GM19467 (cell line): ENCODE results near the gene TMBIM6.
"Not testable (repeated sequence)": the region's sequence is repeated elsewhere in the genome, so short reads cannot be mapped to it uniquely, and the experiment has no call there.

ENCODE experiments used
- ATAC-seq: cut with Tn5 transposase; IDR thresholded peaks from one replicate; pipeline ENCODE4 v1.9.1; 2021; ENCODE audit warnings: mild to moderate bottlenecking, moderate library complexity; ENCODE audit not compliant: unreplicated experiment

Gene TMBIM6

DNA sequence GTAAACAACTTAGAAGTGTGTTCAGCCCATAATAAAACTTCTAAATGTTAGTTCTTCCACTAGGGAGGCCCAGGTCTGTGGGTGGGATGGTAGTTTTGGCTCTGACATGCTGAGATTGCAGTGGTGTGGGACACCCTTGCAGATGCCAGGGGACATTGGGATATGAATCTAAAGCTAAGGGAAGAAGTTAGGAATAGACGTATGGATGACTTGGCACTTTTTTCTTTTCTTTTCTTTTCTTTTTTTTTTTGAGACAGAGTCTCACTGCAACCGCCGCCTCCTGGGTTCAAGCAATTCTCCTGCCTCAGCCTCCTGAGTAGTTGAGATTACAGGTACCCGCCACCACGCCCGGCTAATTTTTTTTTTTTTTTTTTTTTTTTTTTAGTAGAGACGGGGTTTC is 31.7 kb downstream of the TMBIM6 start:
- not testable (repeated sequence) for ATAC-seq

DNA sequence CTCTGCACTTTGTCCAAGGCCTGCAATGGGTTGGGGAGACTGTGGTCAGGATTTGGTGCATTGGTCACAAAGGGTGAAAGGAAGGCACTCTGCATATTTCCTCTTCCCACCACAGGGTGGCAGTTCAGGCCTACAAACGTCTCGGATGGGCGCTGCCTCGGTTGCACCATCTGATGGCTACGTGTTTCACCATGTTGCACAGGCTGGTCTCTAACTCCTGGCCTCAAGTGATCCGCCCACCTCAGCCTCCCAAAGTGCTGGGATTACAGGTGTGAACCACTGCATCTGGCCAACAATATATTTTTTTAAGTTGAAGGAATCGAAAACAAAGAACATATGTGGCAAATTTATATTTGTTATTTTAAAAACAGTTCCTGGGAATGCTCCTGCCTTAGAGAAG is 35.1 kb downstream of the TMBIM6 start:
- no peak for ATAC-seq

DNA sequence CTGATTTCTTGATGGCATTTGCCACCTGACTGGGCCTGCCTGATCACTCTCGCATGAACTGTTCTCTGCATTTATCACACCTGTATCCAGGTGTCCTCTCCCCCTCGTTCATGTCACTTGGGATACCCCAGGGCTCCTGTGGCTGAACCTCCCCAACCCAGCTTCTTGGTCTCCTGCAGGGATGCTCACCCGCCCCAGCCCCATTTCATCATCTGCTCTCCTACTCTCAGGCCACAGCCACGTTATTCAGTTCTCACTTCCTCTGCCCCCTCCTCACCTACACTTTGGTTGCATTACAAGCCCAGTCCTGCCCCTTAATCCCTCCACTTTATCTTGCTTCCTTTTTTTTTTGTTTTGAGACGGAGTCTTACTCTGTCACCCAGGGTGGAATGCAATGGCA is 35.5 kb downstream of the TMBIM6 start:
- no peak for ATAC-seq

DNA sequence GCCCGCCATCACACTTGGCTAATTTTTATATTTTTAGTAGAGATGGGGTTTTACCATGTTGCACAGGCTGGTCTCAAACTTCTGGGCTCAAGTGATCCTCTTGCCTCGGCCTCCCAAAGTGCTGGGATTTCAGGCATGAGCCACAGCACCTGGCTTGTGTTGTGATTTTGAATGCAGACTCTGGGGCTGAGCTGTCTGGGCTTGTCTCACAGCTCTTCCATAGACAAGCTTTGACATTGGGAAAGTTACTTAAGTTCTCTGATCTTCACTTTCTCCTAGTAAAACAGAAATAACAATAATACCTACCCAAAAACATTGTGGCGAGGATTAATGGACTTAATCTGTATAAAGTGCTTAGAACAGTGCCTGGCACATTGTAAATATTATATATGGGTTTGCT is 36.0 kb downstream of the TMBIM6 start:
- ATAC-seq, result no peak

DNA sequence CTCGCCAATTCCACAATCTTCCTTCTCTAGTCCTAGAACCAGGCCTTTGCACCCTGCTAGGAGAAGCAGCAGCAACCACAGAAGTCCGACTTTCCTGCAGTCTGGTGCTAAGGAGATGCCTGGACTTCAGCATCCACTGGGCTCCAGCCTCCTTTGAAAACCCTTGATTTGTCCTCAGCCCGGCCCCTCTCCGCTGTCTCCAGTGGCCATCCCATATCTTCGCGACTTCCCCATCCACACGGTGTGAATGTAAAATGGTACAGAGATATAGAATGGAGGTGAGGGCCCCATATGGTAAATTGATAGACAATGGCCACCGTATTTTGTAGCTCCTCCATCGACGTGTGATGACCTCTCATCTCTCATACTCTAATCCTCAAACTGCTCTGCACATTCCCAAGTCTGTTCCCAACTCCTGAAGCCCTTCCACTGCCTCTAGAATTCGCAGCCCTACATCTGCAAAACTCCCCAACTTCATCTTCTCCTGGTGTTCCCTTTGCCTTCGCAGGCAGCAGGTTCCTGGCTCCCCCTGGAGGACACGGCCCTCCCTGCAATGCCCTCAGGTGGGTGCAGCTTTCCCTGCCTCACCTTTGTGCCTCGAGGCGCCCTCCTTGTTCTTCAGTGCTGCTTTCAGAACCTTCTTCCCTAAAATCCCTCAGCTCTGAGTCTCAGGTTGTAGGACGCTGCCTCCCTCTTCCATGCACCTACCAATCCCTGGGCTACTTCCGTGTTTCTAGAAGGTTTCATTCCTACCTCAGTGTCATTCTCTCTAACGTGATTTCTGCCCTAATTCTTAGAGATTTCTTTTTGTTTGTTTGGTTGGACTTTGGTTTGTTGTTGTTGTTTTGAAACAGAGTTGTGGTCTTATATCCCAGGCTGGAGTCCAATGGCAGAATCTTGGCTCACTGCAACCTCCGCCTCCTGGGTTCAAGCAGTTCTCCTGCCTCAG is 36.7 kb downstream of the TMBIM6 start:
- ATAC-seq, result no peak

- ATAC-seq, result no peak
Observed at GRCh38 chr12:49779581-49779980, 38.2 kb downstream of the TMBIM6 start.

GRCh38 chr12:49780914-49781313 is 39.6 kb downstream of the TMBIM6 start:
- ATAC-seq, result not testable (repeated sequence)

- ATAC-seq, result no peak
Observed at GRCh38 chr12:49783917-49784676, 42.7 kb downstream of the TMBIM6 start.

- no peak for ATAC-seq
Observed at GRCh38 chr12:49784756-49785409, 43.5 kb downstream of the TMBIM6 start.

- no peak for ATAC-seq
Observed at GRCh38 chr12:49787672-49788071, 46.3 kb downstream of the TMBIM6 start.

DNA sequence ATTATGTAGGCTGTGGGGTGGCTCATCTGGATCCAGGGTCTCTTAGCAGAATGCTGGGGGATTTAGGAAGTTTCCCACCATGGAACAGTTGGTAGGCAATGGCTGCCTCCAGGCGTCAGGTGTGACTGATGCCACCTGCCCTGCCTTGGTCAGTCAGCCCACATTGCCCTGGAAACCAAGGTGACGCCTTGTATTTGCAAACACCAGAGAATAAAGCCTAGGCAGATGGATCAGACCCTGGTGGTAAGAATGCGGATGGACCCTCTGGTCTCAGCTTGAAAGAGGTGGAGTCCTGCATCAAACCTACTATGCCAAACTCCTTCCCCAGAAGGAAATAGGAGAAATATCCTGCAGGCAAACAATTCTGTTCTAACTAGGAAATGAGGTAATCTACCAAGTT is 48.6 kb downstream of the TMBIM6 start:
- no peak for ATAC-seq

DNA sequence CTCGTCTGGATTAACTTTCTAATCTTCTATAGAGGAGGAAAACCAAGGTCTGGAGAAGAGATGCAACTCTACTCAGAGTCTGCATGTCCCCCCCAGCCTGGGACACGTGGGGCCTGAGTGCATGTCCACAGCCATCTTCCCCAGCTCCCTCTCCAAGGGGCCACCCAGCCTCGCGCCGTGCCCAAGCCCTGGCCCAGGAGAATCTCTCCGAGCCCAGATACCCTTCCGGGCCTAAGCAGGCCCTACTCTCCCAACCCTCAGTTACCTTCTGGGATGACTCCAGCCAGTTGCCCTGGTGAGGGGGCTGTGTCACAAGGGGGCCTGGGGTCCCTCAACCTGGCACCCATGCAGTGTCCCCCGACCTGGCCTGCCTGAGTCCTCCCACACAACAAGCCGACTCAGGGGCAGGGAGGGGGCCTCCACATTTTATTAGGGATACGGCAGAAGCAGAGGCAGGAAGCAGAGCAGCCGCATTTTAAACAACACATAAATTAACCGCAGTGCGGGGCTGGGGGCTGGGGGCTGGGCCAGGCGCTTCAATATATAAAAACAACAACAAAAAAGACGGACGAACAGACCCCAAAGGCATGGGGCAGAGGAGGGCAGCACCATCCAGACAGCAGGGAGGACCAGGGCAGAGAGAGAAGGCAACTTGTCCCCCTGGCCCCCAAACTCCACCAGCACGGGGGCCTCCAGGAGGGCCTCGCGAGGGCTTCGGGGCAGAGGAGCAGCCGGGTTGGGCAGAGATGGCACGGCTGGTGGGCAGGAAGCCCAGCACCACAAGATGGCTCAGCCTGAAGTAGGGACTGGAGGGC is 49.6 kb downstream of the TMBIM6 start:
- no peak for ATAC-seq

- no peak for ATAC-seq
Observed at GRCh38 chr12:49791700-49792099, 50.3 kb downstream of the TMBIM6 start.

DNA sequence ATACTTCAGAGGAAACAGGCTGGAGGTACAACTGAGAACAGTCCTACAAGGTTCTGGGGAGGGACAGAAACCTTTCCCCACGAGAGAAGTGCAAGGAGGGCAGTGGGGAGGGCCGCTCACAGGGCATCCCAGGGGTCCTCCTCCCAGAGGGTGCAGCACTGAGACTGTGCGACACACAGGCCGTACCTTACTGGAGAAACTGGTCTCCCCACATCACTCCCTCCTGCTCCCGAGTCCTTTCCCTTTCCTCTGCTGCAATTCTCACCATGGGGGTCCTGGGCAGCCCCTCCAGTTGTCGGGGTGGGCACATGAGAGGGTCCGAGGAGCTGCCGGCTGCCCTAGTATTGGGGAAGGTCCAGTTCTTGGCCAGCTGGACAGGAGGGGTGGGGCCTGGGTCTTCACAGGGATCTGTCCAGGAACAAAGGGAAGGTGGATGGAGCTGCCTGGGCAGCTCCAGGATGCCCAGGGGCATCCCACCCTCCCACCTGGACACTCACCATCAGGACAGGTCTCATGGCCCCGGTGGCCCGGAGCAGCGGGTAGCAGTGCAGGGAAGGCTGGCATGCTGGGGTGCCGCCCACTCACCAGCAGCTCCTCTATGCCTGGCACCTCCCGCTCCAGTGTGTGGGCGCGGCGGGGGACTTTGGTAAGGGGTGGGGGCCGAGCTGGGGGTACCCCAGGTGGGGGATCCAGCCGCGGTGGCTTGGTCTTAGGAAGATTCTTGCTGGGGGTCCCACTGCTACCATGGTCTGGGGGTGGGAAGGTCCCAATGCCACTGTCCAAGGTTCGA is 51.0 kb downstream of the TMBIM6 start:
- no peak for ATAC-seq

DNA sequence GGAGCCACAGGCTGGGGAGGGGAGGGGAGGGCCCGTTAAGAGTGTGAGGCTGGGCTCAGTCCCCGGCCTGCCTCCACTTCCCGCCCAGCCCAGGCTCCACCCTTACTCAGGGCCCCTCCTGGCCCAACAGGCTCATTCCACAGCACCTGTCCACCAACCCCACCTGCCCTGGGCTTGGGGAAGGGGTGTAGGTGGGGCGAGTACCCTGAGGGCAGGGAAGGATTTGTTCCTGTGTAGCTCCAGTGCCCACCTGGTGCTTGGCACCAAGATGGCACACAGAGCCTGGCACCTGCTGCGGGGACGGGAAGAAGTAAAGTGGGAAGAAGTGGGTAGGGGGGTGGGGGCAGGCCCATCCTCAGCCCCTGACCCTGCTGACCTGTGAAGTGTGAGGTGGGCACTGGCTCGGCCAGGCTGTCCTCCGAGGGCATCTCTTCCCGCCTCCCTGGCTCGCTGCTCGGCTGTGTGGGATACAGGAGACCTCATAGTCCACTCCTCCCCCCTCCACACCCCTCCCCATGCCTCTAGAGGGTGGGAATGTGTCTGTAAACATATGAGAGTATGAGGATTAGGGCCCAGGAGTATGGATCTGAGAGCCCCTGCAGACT is 51.7 kb downstream of the TMBIM6 start:
- ATAC-seq, result no peak

- ATAC-seq, result no peak
Observed at GRCh38 chr12:49793620-49794019, 52.3 kb downstream of the TMBIM6 start.

GRCh38 chr12:49794021-49794420 is 52.7 kb downstream of the TMBIM6 start:
- no peak for ATAC-seq

DNA sequence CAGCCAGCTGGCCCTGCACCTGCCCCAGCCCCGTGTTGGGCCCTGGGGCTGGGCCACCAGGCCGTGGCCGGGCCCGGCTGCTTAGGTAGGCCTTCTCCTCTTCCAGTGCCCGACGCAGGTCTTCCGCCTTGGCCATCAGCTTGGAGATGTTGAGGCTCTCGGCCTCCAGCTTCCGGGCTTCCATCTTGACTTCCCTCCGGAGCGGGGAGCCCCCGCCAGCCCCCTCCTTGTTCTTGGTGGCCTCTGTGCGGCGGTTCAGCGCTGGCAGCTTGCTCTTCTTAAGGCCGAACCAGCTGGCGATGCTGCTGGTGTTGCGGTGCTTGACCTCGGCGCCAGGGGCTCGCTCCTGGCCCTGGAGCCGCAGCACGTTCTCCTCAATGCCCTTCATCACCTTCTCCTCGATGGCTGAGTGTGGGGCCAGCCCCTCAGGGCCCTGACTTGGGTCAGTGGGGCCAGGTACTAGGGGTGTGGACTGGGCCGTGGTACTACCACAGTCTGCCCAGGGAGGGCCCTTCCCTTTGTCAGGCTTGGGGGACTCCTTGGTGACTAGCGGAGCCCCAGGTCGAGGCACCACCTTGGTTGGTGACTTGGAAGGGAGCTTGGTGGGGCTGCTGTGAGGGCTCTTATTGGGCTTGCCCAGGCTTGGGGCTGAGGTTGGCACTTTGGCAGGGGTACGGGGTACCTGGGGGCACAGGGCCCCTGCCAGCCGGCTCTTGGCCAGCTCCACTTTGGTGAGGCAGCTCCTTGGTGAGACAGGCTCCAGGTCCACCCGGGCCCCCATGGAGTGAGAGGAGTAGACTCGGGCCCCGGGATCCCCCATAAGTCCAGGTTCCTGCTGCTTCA is 53.7 kb downstream of the TMBIM6 start:
- ATAC-seq, result no peak
